ENCODE results near the gene CELF5.

The CELF5 gene

GRCh38 chr19:3222709-3223108 lies 1.8 kb upstream of the CELF5 start:
- H3K27ac ChIP-seq, result no peak overlapping the region
- no peak for TF ChIP-seq ZFX (IDR thresholded peaks at IDR 0.05)
- TF ChIP-seq CTCF (conservative IDR thresholded peaks at IDR 0.05), result no peak

GRCh38 chr19:3225169-3225485 lies 666 bp downstream of the CELF5 start:
- TF ChIP-seq ZFX (IDR thresholded peaks at IDR 0.05) (no peak), CTCF (conservative IDR thresholded peaks at IDR 0.05) (no peak)
- H3K27ac ChIP-seq, result no peak overlapping the region

- TF ChIP-seq CTCF (conservative IDR thresholded peaks at IDR 0.05) (no peak), ZFX (IDR thresholded peaks at IDR 0.05) (no peak)
- no peak overlapping the region for H3K27ac ChIP-seq
Observed at GRCh38 chr19:3225677-3226093, 1.2 kb downstream of the CELF5 start.

GRCh38 chr19:3227054-3227626 lies 2.7 kb downstream of the CELF5 start:
- H3K27ac ChIP-seq, result no peak overlapping the region
- TF ChIP-seq CTCF (conservative IDR thresholded peaks at IDR 0.05), result no peak
- TF ChIP-seq ZFX (IDR thresholded peaks at IDR 0.05), result no peak

- H3K27ac ChIP-seq, result no peak overlapping the region
- no peak for TF ChIP-seq CTCF (conservative IDR thresholded peaks at IDR 0.05)
- TF ChIP-seq ZFX (IDR thresholded peaks at IDR 0.05), result no peak
Observed at GRCh38 chr19:3229346-3229743, 4.9 kb downstream of the CELF5 start.

GRCh38 chr19:3229888-3230496 lies 5.5 kb downstream of the CELF5 start:
- TF ChIP-seq CTCF (conservative IDR thresholded peaks at IDR 0.05), result no peak
- no peak for TF ChIP-seq ZFX (IDR thresholded peaks at IDR 0.05)
- no peak overlapping the region for H3K27ac ChIP-seq

- TF ChIP-seq ZFX (IDR thresholded peaks at IDR 0.05), result no peak
- no peak for TF ChIP-seq CTCF (conservative IDR thresholded peaks at IDR 0.05)
- no peak overlapping the region for H3K27ac ChIP-seq
Observed at GRCh38 chr19:3231288-3231687, 6.8 kb downstream of the CELF5 start.
